ENCODE data around the gene HES3.

HES3 gene

GRCh38 chr1:6279613-6280383, 35.8 kb downstream of the HES3 start:
- no peak for DNase-seq (ENCODE audit: low read depth)

DNA sequence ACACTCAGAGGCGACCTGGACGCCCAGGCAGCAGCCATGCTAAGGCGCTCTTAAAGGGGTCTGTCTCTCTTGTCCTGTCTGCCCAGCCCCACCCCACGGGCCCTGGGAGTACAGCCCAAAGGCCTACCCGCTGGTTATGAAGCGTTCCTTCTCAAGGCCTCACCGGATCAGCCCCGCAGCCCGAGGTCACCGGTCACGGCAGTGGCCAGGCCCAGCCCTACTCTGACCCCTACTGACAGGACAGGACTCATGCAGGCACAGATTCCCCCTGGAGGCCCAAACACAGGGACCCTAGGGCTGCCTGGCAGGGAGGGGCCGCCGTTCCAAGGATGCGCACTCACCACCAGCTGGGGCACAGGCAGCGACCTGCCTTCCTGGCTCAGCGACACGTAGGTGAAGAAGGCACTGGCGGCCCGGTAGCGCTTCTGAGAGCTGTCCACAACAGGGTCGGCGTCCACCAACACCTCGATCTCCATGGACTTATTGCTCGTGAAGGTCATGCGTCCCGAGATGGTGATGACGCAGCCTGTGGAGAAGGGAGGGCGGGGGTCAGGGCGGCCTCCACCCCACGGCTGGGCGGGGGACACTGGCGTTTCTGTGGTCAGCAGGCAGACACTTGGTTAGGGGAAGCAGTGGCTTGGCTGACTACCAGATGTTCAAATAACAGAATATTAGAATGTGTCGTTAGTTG, 36.9 kb downstream of the HES3 start:
- no peak for DNase-seq (ENCODE audit: low read depth)

- DNase-seq (ENCODE audit: low read depth): no peak
These were observed 37.8 kb downstream of the HES3 start for GRCh38 chr1:6281511-6282402.

DNA sequence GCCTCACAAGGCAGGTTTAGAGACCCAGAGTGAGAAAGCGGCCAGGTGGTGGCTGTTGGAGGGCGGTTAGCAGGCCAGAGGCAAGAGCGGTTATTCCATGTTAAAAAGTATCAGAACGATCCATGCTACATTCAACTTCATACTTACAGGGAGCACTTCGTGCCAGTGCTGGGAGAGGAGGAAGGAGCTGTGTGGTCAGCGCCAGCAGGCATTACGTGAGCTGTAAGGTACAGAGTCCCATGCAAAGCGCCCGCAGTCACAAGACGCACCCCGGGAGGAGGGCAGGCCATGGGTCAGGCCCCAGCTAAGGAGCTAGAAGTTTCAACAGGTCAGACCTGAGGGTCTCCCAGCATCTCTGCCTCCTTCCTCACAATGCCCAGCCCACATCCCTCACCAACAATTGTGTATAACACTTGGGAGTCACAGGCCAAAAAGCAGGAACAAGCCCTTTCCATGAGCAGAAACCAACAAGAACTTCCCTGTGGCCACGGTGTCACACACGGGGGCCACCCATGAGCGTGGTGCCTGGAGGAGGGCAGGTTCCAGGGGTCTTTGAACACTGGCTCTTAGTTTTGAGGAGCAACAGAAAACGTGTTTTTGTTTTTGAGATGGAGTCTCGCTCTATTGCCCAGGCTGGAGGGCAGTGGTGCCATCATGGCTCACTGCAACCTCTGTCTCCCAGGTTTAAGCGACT, 38.7 kb downstream of the HES3 start:
- DNase-seq (ENCODE audit: low read depth): no peak

DNA sequence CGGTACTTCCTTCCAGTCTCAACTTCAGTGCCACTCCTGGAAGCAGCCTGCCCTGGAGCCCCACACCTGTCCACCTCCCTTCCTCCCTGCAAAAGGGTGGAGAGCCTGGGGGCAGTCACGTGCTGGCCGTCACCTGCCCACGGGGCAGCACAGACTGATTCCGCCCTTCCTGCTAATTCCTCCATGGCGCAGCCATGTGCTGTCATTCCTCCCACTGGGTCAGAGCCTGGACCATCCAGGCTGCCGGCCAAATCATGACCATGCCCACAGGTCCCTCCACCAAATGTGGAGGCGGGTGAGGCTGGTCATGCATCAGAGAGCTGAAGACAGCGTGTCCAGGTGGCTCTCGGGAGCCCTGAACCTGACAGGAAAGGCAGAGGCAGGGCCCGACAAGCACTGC, 41.4 kb downstream of the HES3 start:
- no peak for DNase-seq (ENCODE audit: low read depth)

- no peak for DNase-seq (ENCODE audit: low read depth)
These were observed 42.3 kb downstream of the HES3 start for GRCh38 chr1:6286266-6286665.

- DNase-seq (ENCODE audit: low read depth): no peak
These were observed 43.0 kb downstream of the HES3 start for GRCh38 chr1:6287029-6287428.

- no peak for DNase-seq (ENCODE audit: low read depth)
These were observed 43.5 kb downstream of the HES3 start for GRCh38 chr1:6287431-6287886.

DNA sequence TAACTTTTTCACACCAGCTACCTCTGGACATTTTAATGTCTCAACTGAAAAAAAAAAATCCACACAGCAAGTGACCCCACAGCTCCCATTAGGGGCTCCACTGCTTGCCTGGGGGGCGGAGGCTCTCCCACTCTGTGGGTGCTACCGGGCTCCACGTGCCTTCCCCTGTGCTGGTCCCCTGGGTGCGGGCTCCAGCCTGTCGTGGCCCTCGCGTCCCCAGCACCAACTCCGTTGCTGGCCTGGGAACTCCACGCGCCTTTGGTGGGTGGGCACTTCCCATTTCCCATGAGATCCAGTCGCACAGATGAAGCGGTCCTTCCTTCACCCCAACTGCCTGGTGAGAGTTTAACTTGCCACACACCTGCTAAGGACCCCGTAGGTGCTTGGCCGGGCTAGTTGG, 44.0 kb downstream of the HES3 start:
- DNase-seq (ENCODE audit: low read depth): no peak

- no peak for DNase-seq (ENCODE audit: low read depth)
These were observed 44.7 kb downstream of the HES3 start for GRCh38 chr1:6288665-6289064.

DNA sequence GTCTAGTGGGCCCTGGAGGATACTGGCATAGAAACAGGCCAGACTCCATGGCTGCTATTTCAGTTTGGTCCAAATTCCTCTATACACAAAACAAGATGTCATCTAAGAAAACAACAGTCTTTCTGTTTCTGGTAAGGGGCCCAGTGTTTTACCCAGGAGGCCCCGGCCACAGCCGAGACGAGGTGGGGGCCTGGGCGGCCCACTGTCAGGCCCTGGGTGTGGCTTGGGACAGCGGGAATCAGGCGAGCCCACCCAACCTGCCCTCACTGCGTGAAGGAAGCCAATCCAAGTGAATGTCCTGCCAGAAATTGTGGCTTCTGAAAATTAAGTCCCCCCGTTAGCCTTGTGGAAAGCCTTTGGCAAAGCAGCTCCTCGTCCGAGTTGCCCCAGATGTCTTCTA, 48.1 kb downstream of the HES3 start:
- DNase-seq (ENCODE audit: low read depth): no peak

DNA sequence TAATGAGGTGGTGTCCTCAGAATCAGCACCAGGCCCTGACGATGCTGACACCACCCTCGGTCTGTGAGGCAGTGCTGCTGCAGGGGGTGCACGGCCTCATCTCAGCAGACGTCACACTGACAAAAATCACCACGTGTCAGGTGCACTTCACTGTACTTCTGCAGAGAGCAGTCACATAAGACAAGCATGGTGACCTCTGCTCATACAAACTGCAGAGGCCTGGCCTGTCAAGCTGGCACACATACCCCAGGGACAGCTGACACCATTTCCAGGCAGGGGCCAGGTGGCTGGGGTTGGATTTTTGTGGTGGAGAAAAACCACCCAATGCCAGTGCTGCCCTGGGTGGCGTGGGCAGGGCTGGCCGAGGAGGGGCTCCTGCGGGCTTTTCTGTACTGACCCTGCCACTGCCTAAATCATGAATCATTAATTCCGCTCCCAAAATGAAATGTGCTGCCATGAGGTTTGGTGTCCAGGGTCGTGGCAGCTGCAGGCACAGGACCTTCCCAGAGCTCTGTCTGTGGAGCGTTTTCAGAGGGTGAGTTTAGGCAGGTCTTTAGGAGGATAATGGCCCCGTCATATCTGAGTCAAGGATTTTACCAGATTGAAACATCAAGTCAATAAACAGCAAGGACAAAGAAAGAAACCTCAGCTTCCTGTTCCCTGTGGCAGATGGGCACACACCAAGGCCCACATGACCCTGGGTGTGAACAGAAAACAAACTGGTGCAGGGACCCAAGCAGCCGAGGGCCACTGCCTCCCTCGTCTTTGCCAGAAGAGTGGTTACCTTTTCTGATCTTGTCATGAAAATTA, 50.3 kb downstream of the HES3 start:
- no peak for DNase-seq (ENCODE audit: low read depth)

GRCh38 chr1:6294890-6295556, 51.0 kb downstream of the HES3 start:
- DNase-seq (ENCODE audit: low read depth): no peak
